ENCODE data around the gene SV2C. TPM values are rescaled to one million over a fixed set of nuclear protein-coding genes. Genes with fewer than 3 reads are reported as not detected.

Gene SV2C
- total and polyA plus RNA-seq, 2 of the 13 experiments (the other 11 are each of a cell fraction or from before 2014, with no cell fraction given), result not detected

GRCh38 chr5:76223696-76224095 lies 140.5 kb downstream of the SV2C start (continued):
- no peak for TF ChIP-seq UBTF (CRISPR knock-in tag; IDR thresholded peaks at IDR 0.05)
- TF ChIP-seq ZSCAN22 (CRISPR knock-in tag; IDR thresholded peaks at IDR 0.05), result no peak
- TF ChIP-seq ZSCAN5A (CRISPR knock-in tag; IDR thresholded peaks at IDR 0.05; ENCODE audit: borderline replicate concordance), result no peak
- TF ChIP-seq PCBP1 (IDR thresholded peaks at IDR 0.05; ENCODE audit: borderline replicate concordance, low read depth, low read length), result no peak
- no peak for TF ChIP-seq ZNF282 (IDR thresholded peaks at IDR 0.05; ENCODE audit: partially characterized antibody)
- TF ChIP-seq TFAP4 (IDR thresholded peaks at IDR 0.05; ENCODE audit: borderline replicate concordance, low read depth), result no peak

GRCh38 chr5:76224898-76225297 lies 141.7 kb downstream of the SV2C start:
- 0% methylated on average over 1 of the region's 1 CpG for WGBS (ENCODE audit: low lambda C conversion rate)
- POLR2A ChIA-PET, result no interaction called here

More at GRCh38 chr5:76224898-76225297, 141.7 kb downstream of the SV2C start:
- FAIRE-seq (no peak), ATAC-seq (no peak), DNase-seq (ENCODE audit: low spot score) (no peak)
- no TSS peak for BruUV-seq (replicated peaks)
- Histone ChIP-seq H2AFZ (ENCODE audit: low read length) (no peak overlapping the region), H3K4me2 (ENCODE audit: low read depth, low read length) (no peak overlapping the region), H3K4me3 (replicated peaks in 1 of 3; ENCODE audit: insufficient read depth in 1 of 3, low read depth in 2 of 3, low read length in 3 of 3) (no peak overlapping the region), H4K20me1 (ENCODE audit: insufficient read depth, low read length) (no peaks in the 10 kb centered on the region), H3K79me2 (ENCODE audit: insufficient read depth, low read length) (no peaks in the 10 kb centered on the region), H3K9me3 (ENCODE audit: low read length) (no peaks in the 10 kb centered on the region), H3K4me1 (ENCODE audit: insufficient read depth, low read length) (no peaks in the 10 kb centered on the region), H3K27ac (ENCODE audit: extremely low read length, insufficient read depth, low read length) (no peak overlapping the region), H3K27me3 (ENCODE audit: control insufficient read depth in 1 of 2, insufficient read depth in 2 of 2, low read length in 2 of 2) (no peaks in the 10 kb centered on the region), H3K36me3 (replicated peaks in 1 of 2; ENCODE audit: control insufficient read depth in 1 of 2, insufficient read depth in 2 of 2, low read length in 2 of 2) (no peaks in the 10 kb centered on the region), H3K9ac (ENCODE audit: insufficient read depth, low read depth, low read length) (no peak overlapping the region)
- intact Hi-C loops (cut with micrococcal nuclease; ENCODE audit: unreplicated experiment), result no loop called here
- CTCF ChIA-PET (ENCODE audit: low intra/inter-chr PET ratio, low total read pairs), result no interaction called here
- in situ Hi-C loops (cut with HindIII; ENCODE audit: extremely low pct_ligation_motif_present, low pct_unique_long_range_greater_than_20kb), result no loop called here
- TF ChIP-seq STAT5B (CRISPR knock-in tag; IDR thresholded peaks at IDR 0.05) (no peak), NCOA5 (CRISPR knock-in tag; IDR thresholded peaks at IDR 0.05) (no peak), CREM (IDR thresholded peaks at IDR 0.05) (no peak), CREM (CRISPR knock-in tag; IDR thresholded peaks at IDR 0.05) (no peak), ZNF414 (CRISPR knock-in tag; IDR thresholded peaks at IDR 0.05) (no peak), ZNF607 (CRISPR knock-in tag; IDR thresholded peaks at IDR 0.05; ENCODE audit: borderline replicate concordance) (no peak)
